Keratinocyte (primary cell): ENCODE measurements around the gene CAST. TPM values are rescaled to one million over a fixed set of nuclear protein-coding genes. Genes with fewer than 3 reads are reported as not detected.

Experiments used
- DNase-seq: peaks from one replicate; pipeline ENCODE4 v3.0.0-alpha.2; 2011; ENCODE audit warnings: low read depth, missing footprints, low spot score
- FAIRE-seq: peaks from 2 replicates; lab custom pipeline; 2011; peaks lifted over from hg19 to GRCh38; lab: Jason Lieb, UNC
- H2AFZ ChIP-seq: 2 replicates; pipeline ENCODE4 v1.6.0; 2012; ENCODE audit warnings: low read length, control low read depth, inconsistent platforms; ENCODE audit not compliant: control insufficient read depth
- H3K27ac ChIP-seq: 2 replicates; pipeline ENCODE4 v1.5.1; 2011; ENCODE audit warnings: low read length; ENCODE audit not compliant: control insufficient read depth, insufficient read depth
- H3K27me3 ChIP-seq: 3 replicates; pipeline ENCODE4 v1.6.0; 2011; ENCODE audit warnings: low read length; ENCODE audit not compliant: control insufficient read depth, insufficient read depth; ENCODE audit errors: extremely low read depth
- H3K36me3 ChIP-seq, 2 experiments: 2 replicates in 1 of 2; 3 replicates in 1 of 2; pipeline ENCODE4 v1.5.1; 2011; ENCODE audit warnings: low read length in 2 of 2, mild to moderate bottlenecking in 1 of 2; ENCODE audit not compliant: control insufficient read depth in 2 of 2, insufficient read depth in 2 of 2; ENCODE audit errors: extremely low read depth in 1 of 2
- H3K4me1 ChIP-seq: 3 replicates; pipeline ENCODE4 v1.5.1; 2011; ENCODE audit warnings: low read length; ENCODE audit not compliant: control insufficient read depth, insufficient read depth; ENCODE audit errors: extremely low read depth
- H3K4me2 ChIP-seq: 3 replicates; pipeline ENCODE4 v1.6.0; 2011; ENCODE audit warnings: low read depth, low read length; ENCODE audit not compliant: control insufficient read depth, insufficient read depth; ENCODE audit errors: extremely low read depth
- H3K4me3 ChIP-seq, 3 experiments: fragments of 200-600 bp in 1 of 3; sonication (generic) in 1 of 3; 2 replicates in 2 of 3; 3 replicates in 1 of 3; pipeline ENCODE4 v1.5.1; 2011 to 2016; ENCODE audit warnings: low read length in 3 of 3, mild to moderate bottlenecking in 3 of 3, control low read depth in 2 of 3, inconsistent platforms in 1 of 3, low read depth in 1 of 3, mixed read lengths in 1 of 3, mixed run types in 1 of 3, moderate library complexity in 1 of 3; ENCODE audit not compliant: control insufficient read depth in 2 of 3, insufficient read depth in 2 of 3; ENCODE audit errors: extremely low read depth in 1 of 3
- H3K79me2 ChIP-seq: 2 replicates; pipeline ENCODE4 v1.6.0; 2012; ENCODE audit warnings: low read length; ENCODE audit not compliant: control insufficient read depth, insufficient read depth
- H3K9ac ChIP-seq: 3 replicates; pipeline ENCODE4 v1.6.0; 2011; ENCODE audit warnings: low read length; ENCODE audit not compliant: control insufficient read depth, insufficient read depth; ENCODE audit errors: extremely low read depth
- H3K9me1 ChIP-seq: 3 replicates; pipeline ENCODE4 v1.6.0; 2011; ENCODE audit warnings: low read length; ENCODE audit not compliant: control insufficient read depth, insufficient read depth; ENCODE audit errors: extremely low read depth
- H3K9me3 ChIP-seq: 2 replicates; pipeline ENCODE4 v1.5.1; 2012; ENCODE audit warnings: low read depth, low read length; ENCODE audit not compliant: control insufficient read depth
- H4K20me1 ChIP-seq: 3 replicates; pipeline ENCODE4 v1.6.0; 2011; ENCODE audit warnings: low read length; ENCODE audit not compliant: control insufficient read depth, insufficient read depth; ENCODE audit errors: extremely low read depth
- EZH2 ChIP-seq: IDR thresholded peaks from one replicate; pipeline ENCODE4 v1.6.1; 2012; ENCODE audit warnings: inconsistent platforms, mild to moderate bottlenecking, low read length, moderate library complexity
- dilution Hi-C: fragments of 300-500 bp; cut with MboI; formaldehyde crosslinking; loops from one replicate; pipeline ENCODE4 v1.7.0; 2020; ENCODE audit warnings: low sequenced_read_pairs; ENCODE audit not compliant: extremely low pct_ligation_motif_present
- polyA plus RNA-seq, 5 experiments: library from polyadenylated mRNA; depleted of rRNA in 3 of 5; stranded (reverse) in 3 of 5; stranded (forward) in 1 of 5; unstranded in 1 of 5; fragments of >200 nt; gene quantifications; 1 replicate in 1 of 5; 2 replicates in 3 of 5; 3 replicates in 1 of 5; pipeline versions ENCODE4 v1.2.1 to v1.2.3, GENCODE V29; 2011 to 2012; ENCODE audit warnings: missing spikeins in 2 of 5, low read depth in 1 of 5, low replicate concordance in 1 of 5
- TF ChIP-seq, protein P1 (sequence below), 3 experiments: IDR thresholded peaks in 1 of 3; conservative IDR thresholded peaks in 1 of 3; optimal IDR thresholded peaks in 1 of 3; 2 replicates in 2 of 3; 3 replicates in 1 of 3; pipeline versions ENCODE3 to v1.5.1; 2011; ENCODE audit warnings: low read length in 3 of 3, mild to moderate bottlenecking in 3 of 3, moderate library complexity in 2 of 3, control low read depth in 1 of 3, inconsistent platforms in 1 of 3; ENCODE audit not compliant: insufficient read depth in 2 of 3; ENCODE audit errors: extremely low read depth in 1 of 3

Gene CAST
- polyA plus RNA-seq, 1 donor (not counting 4 experiments of a cell fraction or from before 2014, with no cell fraction given) = 238 TPM

DNA sequence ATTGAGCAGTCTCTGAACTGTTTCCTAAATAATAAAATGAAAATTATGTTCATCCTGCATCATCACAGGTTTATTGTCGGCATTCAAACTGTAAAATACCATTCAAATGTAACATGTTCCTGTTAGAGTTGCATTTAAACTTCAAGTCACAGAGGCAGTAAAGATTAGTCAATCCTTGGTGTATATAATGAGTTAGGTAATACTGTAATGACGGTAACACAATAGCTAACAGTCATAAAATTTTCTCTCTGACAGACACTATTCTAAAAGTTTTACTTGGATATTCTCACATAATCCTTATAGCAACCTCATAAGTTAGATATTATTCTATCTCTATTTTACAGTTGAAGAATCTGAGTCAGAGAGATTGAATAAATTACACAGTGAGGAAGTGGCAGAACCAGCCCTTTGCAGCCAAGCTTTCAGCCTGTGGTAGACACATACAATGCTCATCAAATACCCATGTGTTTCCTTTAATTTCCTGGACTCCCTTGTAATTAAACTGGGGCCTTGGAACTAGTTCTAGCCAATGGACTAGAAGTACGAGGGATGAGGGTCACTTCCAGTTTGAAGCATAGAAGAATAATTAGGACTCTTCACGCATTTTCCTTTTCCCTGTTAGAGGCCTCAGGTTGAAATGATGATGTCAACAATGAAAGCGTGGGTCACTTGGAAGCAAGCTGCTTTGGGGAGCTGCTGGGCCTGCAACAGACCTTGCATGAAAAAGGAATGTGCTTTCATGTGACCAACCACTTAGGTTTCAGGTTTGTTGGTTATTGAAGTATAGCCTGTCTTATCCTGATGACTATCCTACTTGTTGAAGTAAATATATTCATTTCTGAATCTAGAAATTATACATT is 12.3 kb upstream of the CAST start:
- Histone ChIP-seq H2AFZ (no peak overlapping the region), H3K27ac (no peak overlapping the region)
- dilution Hi-C loops = no loop called here

DNA sequence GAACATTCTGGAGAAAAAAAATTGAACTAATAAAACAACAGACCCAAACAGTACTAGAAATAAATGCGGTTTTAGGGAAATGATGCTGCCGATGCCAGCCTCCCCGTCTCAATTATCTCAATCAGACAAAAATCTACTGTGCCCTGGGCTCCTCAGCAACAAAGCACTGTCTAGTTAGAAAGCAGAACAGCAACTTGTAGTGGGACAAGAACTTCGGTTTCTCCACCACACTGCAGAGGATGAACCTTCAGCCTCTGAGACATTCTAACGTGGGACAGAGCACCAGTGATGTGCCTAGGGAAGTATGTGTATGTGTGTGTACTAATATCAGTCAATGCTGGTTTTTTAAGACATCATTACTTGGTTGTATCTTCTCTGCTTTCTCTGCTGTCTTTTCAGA is 11.1 kb upstream of the CAST start:
- H3K79me2 ChIP-seq = no peaks in the 10 kb centered on the region
- no peaks in the 10 kb centered on the region for H3K36me3 ChIP-seq
- H3K9me1 ChIP-seq = no peaks in the 10 kb centered on the region
- H3K4me3 ChIP-seq = no peak overlapping the region
- dilution Hi-C loops = no loop called here
- H3K4me1 ChIP-seq = peaks cover 30% of the 10 kb centered on the region
- no peak for TF ChIP-seq EZH2
- TF ChIP-seq, protein P1, sequence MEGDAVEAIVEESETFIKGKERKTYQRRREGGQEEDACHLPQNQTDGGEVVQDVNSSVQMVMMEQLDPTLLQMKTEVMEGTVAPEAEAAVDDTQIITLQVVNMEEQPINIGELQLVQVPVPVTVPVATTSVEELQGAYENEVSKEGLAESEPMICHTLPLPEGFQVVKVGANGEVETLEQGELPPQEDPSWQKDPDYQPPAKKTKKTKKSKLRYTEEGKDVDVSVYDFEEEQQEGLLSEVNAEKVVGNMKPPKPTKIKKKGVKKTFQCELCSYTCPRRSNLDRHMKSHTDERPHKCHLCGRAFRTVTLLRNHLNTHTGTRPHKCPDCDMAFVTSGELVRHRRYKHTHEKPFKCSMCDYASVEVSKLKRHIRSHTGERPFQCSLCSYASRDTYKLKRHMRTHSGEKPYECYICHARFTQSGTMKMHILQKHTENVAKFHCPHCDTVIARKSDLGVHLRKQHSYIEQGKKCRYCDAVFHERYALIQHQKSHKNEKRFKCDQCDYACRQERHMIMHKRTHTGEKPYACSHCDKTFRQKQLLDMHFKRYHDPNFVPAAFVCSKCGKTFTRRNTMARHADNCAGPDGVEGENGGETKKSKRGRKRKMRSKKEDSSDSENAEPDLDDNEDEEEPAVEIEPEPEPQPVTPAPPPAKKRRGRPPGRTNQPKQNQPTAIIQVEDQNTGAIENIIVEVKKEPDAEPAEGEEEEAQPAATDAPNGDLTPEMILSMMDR (optimal IDR thresholded peaks at IDR 0.05 in 1 of 3, IDR thresholded peaks at IDR 0.05 in 1 of 3, conservative IDR thresholded peaks at IDR 0.05 in 1 of 3; ENCODE audit: extremely low read depth in 1 of 3, insufficient read depth in 2 of 3, low read length in 3 of 3) = no peak
- no peaks in the 10 kb centered on the region for H4K20me1 ChIP-seq
- H3K27ac ChIP-seq = no peak overlapping the region
- no peaks in the 10 kb centered on the region for H3K27me3 ChIP-seq
- no peaks in the 10 kb centered on the region for H3K9me3 ChIP-seq
- no peak for DNase-seq
- H3K9ac ChIP-seq = no peak overlapping the region
- peak; percentile 63 for FAIRE-seq
- H2AFZ ChIP-seq = no peak overlapping the region
- H3K4me2 ChIP-seq = no peak overlapping the region

More for the DNA sequence above, 12.3 kb upstream of the CAST start:
- H3K79me2 ChIP-seq = no peaks in the 10 kb centered on the region
- DNase-seq (no peak), FAIRE-seq (peak; percentile 74)
- H3K9me3 ChIP-seq = no peaks in the 10 kb centered on the region
- H3K9me1 ChIP-seq = no peaks in the 10 kb centered on the region
- H4K20me1 ChIP-seq = no peaks in the 10 kb centered on the region
- H3K4me1 ChIP-seq = peaks cover 19% of the 10 kb centered on the region
- no peaks in the 10 kb centered on the region for H3K36me3 ChIP-seq
- TF ChIP-seq EZH2 = no peak
- TF ChIP-seq, protein P1 (optimal IDR thresholded peaks at IDR 0.05 in 1 of 3, IDR thresholded peaks at IDR 0.05 in 1 of 3, conservative IDR thresholded peaks at IDR 0.05 in 1 of 3; ENCODE audit: extremely low read depth in 1 of 3, insufficient read depth in 2 of 3, low read length in 3 of 3) = no peak
- H3K27me3 ChIP-seq = no peaks in the 10 kb centered on the region
- no peak overlapping the region for H3K4me2 ChIP-seq
- H3K9ac ChIP-seq = no peak overlapping the region
- H3K4me3 ChIP-seq = no peak overlapping the region
